GM13977 (cell line): ENCODE measurements around the gene CACNG4.

Experiments
- DNase-seq: peaks from one replicate; pipeline ENCODE4 v3.0.0; 2012; ENCODE audit warnings: low spot score
- CTCF ChIP-seq: IDR thresholded peaks from 2 replicates; pipeline ENCODE4 v1.5.1; 2012; ENCODE audit warnings: mild to moderate bottlenecking, control low read depth; ENCODE audit not compliant: insufficient read depth; ENCODE audit errors: extremely low read depth, missing control alignments
- in situ Hi-C: fragments of 300-500 bp; cut with MboI; formaldehyde crosslinking; loops from one replicate; pipeline ENCODE4 v1.12.0; 2022; ENCODE audit warnings: low sequenced_read_pairs, low pct_unique_long_range_greater_than_20kb, mixed read lengths, inconsistent platforms; ENCODE audit not compliant: unreplicated experiment

Gene CACNG4

GRCh38 chr17:66978514-66979061, 14.1 kb downstream of the CACNG4 start:
- in situ Hi-C loops: no loop called here
- no peak for DNase-seq
- TF ChIP-seq CTCF: no peak

- TF ChIP-seq CTCF: no peak
- in situ Hi-C loops: no loop called here
These were observed 16.4 kb downstream of the CACNG4 start for GRCh38 chr17:66980896-66981295.

GRCh38 chr17:66981983-66982508, 17.5 kb downstream of the CACNG4 start:
- DNase-seq: no peak
- no peak for TF ChIP-seq CTCF
- in situ Hi-C loops: no loop called here

More at GRCh38 chr17:66980896-66981295, 16.4 kb downstream of the CACNG4 start:
- DNase-seq: no peak

GRCh38 chr17:66983414-66984021, 19.0 kb downstream of the CACNG4 start:
- DNase-seq: no peak
- no peak for TF ChIP-seq CTCF
- in situ Hi-C loops: no loop called here

- TF ChIP-seq CTCF: no peak
These were observed 20.2 kb downstream of the CACNG4 start for GRCh38 chr17:66984730-66985129.

GRCh38 chr17:66985338-66986237, 21.1 kb downstream of the CACNG4 start:
- no peak for TF ChIP-seq CTCF
- peak; percentile 59 for DNase-seq
- in situ Hi-C loops: no loop called here

More at GRCh38 chr17:66984730-66985129, 20.2 kb downstream of the CACNG4 start:
- DNase-seq: no peak
- in situ Hi-C loops: no loop called here
